Lower lobe of right lung (tissue), 2 donors: ENCODE measurements around the gene ADORA3. TPM values are rescaled to one million over a fixed set of nuclear protein-coding genes. Genes with fewer than 3 reads are reported as not detected.

Experiments used
- ATAC-seq, 2 donors: fragments of 200-7000 bp; cut with Tn5 transposase; one replicate each; pipeline ENCODE4 v1.9.1; 2020 to 2022; ENCODE audit warnings: mild to moderate bottlenecking in 2 of 2, moderate library complexity in 2 of 2
- DNase-seq: peaks from one replicate; pipeline ENCODE4 v3.0.0-alpha.2; 2020
- H3K27ac ChIP-seq: fragments of 200-600 bp; one replicate; pipeline ENCODE4 v1.8.0; 2022
- H3K27me3 ChIP-seq: fragments of 200-600 bp; one replicate; pipeline ENCODE4 v1.8.0; 2022; ENCODE audit warnings: low read depth
- H3K36me3 ChIP-seq: fragments of 200-600 bp; one replicate; pipeline ENCODE4 v1.8.0; 2022; ENCODE audit warnings: mild to moderate bottlenecking
- H3K4me1 ChIP-seq: fragments of 200-600 bp; one replicate; pipeline ENCODE4 v1.8.0; 2022
- H3K4me3 ChIP-seq: fragments of 200-600 bp; one replicate; pipeline ENCODE4 v1.8.0; 2022; ENCODE audit warnings: mild to moderate bottlenecking
- H3K9me3 ChIP-seq: fragments of 200-600 bp; one replicate; pipeline ENCODE4 v1.8.0; 2022
- CTCF ChIP-seq: fragments of 200-600 bp; IDR thresholded peaks from one replicate; pipeline ENCODE4 v1.8.0; 2022; ENCODE audit warnings: antibody characterized with exemption, mild to moderate bottlenecking
- intact Hi-C: fragments of 100-400 bp; cut with DNase I; formaldehyde crosslinking; loops from one replicate; pipeline ENCODE4 v1.11.0; 2022
- total RNA-seq: library from RNA; stranded (reverse); fragmentation: NEBNext Ultra II Directional; extraction: Animal tissue kit (Norgen Biotek cat#: 25700); gene quantifications from one replicate; pipeline ENCODE4 v1.2.1, GENCODE V29; 2021
- donor health status: DM: no; HTN: yes; CAD: no; lungs with severe emphysema.

The ADORA3 gene
- total RNA-seq, 1 donor from 2014 or later: 10.3 TPM

DNA sequence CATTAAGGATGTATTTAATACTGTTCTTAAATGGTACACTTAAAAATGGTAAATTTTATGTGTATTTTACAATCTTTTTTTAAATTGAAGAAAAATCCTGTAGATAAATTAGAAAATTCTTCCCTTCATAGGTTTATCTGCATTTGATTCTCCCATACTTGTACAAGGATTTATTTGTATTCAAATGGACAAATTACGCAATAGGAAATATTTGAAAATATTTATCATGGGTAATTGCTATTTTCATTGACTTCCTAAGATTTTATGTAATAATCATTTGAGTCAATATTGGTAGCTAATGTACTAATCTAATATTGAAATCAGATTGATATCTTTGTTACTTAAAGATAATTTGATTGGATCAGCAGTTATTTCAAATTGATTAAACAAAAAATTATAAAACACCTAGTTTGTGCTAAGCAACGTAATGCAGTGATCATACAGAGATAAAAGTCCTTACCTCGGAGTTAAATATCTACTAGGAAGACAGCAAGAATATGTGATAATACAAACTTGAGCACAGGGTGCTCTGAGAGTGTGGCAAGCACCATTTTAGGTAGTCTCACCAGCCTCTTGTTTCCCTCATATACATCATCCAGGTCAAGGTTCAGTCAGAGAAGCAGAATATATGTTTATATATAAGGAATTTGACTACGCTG is 40.9 kb downstream of the ADORA3 start:
- no peaks in the 10 kb centered on the region for H3K4me1 ChIP-seq
- peaks cover 70% of the 10 kb centered on the region for H3K36me3 ChIP-seq
- H3K9me3 ChIP-seq: no peaks in the 10 kb centered on the region
- no peak overlapping the region for H3K27ac ChIP-seq
- H3K4me3 ChIP-seq: no peak overlapping the region
- H3K27me3 ChIP-seq: no peaks in the 10 kb centered on the region
- intact Hi-C loops: no loop called here
- no peak for DNase-seq
- no peak for ATAC-seq
- no peak for TF ChIP-seq CTCF

DNA sequence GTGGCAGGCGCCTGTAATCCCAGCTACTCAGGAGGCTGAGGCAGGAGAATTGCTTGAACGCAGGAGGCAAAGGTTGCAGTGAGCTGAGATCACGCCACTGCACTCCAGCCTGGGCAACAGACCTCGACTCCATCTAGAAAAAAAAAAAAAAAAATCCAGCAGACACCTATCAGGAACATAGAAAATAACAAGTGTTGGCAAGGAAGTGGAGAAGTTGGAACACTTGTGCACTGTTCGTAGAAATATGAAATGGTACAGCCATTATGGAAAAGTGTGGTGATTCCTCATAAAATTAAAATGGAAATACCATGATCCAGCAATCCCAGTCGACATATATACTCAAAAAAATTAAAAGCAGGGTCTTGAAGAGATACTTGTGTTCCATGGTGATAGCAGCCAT is 41.7 kb downstream of the ADORA3 start:
- Histone ChIP-seq H3K9me3 (no peaks in the 10 kb centered on the region), H3K27me3 (no peaks in the 10 kb centered on the region), H3K27ac (no peak overlapping the region), H3K36me3 (peaks cover 76% of the 10 kb centered on the region), H3K4me3 (no peak overlapping the region), H3K4me1 (no peaks in the 10 kb centered on the region)
- TF ChIP-seq CTCF: no peak
- intact Hi-C loops: no loop called here
- DNase-seq (no peak), ATAC-seq (no peak)

DNA sequence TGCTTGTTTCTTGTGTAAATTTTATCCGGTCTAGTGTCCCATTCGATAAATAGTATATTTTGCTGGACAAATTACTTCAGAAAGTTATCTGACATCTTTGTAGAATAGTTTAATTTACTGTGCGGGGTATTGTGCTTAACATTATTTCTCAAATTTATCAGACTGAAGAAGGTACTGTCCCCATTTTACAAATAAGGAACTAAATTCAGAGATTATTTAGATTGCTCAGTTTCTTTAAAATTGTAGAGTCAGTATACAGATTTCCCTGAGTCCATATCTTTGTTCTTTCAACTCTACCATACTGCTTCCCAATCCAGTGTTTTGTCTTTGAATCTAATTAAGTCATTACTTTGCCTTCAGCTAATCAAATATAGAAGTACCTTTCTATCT is 47.8 kb downstream of the ADORA3 start:
- peaks cover 31% of the 10 kb centered on the region for H3K4me1 ChIP-seq
- no peak overlapping the region for H3K27ac ChIP-seq
- no peak for TF ChIP-seq CTCF
- H3K4me3 ChIP-seq: no peak overlapping the region
- H3K27me3 ChIP-seq: no peaks in the 10 kb centered on the region
- DNase-seq (no peak), ATAC-seq (no peak)
- no peaks in the 10 kb centered on the region for H3K9me3 ChIP-seq
- intact Hi-C loops: no loop called here
- H3K36me3 ChIP-seq: peaks cover 76% of the 10 kb centered on the region

DNA sequence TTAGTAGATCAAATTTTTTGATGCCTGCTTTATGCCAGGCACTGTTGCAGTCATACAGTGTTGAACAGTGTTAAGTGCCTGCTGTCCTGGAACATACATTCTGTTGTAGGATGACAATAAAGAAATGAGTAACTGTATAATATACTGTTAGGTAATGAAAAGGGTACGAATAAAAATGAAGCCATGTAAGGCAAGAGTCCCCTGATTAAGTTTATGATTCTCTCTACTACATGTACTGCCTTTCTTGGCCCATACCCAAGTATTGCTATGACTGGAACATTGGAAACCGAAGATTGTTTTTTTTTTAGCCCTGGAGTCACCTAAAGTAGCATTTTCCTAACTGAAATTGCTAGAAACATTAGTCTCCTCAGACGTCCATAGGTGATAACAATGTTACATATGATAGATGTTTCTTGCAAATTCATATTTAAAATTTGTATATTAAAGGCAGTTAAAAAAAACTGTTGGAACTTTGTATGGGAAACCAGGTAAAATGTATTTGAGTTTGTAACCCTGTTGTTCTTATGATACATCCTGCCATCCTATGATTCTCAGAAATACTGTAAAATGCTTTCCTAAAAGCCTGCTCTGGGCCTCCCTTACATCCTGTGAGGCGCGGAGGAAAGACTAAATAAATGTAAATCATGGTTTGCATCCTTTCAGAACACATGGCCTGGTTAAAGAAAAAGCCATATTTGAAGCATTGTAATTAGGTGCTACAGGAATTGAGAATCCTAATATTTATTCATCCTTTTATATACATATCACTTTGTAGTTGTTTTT is 48.4 kb downstream of the ADORA3 start:
- Histone ChIP-seq H3K27me3 (no peaks in the 10 kb centered on the region), H3K9me3 (no peaks in the 10 kb centered on the region), H3K36me3 (peaks cover 70% of the 10 kb centered on the region), H3K4me1 (peaks cover 37% of the 10 kb centered on the region), H3K4me3 (no peak overlapping the region), H3K27ac (no peak overlapping the region)
- TF ChIP-seq CTCF: no peak
- no peak for ATAC-seq
- DNase-seq: no peak
- intact Hi-C loops: no loop called here

DNA sequence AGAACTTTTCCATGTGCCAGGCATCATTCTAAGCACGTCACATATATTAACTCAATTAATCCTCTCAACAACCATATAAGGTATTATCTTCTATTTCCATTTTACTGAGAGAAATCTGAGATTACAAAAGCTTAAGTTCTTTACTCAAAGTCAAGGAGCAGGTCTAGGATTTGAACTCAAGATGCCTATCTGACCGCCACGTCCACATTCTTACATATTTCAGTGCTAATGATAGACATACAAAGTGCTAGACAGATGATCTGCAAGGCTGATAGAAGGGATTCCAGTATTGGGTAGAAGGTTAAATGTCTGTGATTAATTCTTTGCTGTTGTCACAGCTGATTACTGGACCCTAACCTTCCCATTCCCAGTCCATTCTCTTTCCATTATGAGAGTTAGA is 49.7 kb downstream of the ADORA3 start:
- H3K27ac ChIP-seq: no peak overlapping the region
- H3K4me3 ChIP-seq: no peak overlapping the region
- intact Hi-C loops: no loop called here
- H3K36me3 ChIP-seq: peaks cover 57% of the 10 kb centered on the region
- DNase-seq (no peak), ATAC-seq (no peak)
- H3K9me3 ChIP-seq: no peaks in the 10 kb centered on the region
- TF ChIP-seq CTCF: no peak
- no peaks in the 10 kb centered on the region for H3K27me3 ChIP-seq
- peaks cover 39% of the 10 kb centered on the region for H3K4me1 ChIP-seq
